ENCODE measurements around the gene CCDC12. TPM values are rescaled to one million over a fixed set of nuclear protein-coding genes. Genes with fewer than 3 reads are reported as not detected.

Gene CCDC12
- total RNA-seq, 1 donor from 2014 or later, result 62.5 TPM

DNA sequence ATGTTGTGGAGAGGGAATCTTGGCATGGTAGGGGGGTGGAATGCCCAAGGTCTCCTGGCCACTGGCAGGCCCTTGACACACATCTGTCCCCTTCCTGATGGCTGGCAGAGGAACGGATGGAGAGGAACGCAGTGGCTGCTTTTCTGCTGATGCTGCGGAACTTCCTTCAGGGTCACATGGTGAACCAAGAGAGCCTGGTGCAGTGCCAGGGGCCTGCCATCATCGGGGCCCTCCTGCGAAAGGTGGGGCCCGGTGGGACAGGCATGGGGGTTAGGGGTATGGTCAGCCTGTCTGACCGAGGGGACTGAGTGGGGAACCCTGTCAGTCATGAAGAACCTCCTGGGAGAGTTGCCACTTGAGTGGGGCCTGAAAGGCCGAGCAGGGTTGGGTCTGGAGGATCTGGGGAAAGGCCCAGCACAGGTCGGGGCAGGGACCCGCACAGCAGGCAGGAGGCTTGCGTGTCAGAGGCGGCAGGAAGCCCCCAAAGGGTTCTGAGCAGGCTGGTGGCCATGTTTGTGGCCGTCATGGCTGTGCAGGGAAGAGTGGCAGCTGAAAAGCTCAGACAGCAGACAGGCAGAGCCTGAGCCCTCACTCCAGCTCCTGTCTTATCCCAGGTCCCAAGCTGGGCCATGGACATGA is 21.0 kb upstream of the CCDC12 start:
- intact Hi-C loops (cut with micrococcal nuclease), result loop anchor here (1.0 to 2.0 kb wide), 3 partner anchors 18 to 131 kb away; partner anchors contain the start of gene NBEAL2

- intact Hi-C loops (cut with micrococcal nuclease), result no loop called here
Observed at GRCh38 chr3:46996689-46997452, 20.3 kb upstream of the CCDC12 start.

DNA sequence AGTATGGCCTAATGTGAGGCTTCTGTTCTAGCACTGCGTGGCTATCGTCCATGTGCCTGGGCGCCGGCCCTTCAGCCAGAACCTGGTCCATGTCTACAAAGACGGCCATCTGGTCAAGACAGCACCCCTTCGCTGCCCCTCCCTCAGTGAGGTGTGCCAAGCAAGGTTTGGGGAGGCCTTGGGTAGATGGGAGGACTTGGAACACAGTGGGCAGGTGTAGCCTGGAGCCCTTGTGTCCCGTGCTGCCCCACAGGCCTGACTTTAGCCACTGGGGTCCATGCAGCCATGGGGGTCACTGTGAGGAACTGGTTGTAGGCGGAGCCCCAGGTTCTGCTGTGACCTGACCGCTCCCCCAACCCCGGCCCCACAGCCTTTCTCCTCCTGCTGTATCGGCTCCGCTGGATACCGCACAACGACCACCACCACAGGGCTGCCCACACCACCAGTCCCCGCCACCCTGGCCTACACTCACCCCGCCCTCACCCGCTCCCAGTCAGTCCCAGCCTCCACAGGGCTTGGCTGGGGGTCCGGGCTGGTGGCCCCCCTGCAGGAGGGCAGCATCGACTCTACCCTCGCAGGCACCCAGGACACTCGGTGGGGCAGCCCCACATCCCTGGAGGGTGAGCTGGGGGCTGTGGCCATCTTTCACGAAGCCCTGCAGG is 19.5 kb upstream of the CCDC12 start:
- intact Hi-C loops (cut with micrococcal nuclease), result no loop called here

DNA sequence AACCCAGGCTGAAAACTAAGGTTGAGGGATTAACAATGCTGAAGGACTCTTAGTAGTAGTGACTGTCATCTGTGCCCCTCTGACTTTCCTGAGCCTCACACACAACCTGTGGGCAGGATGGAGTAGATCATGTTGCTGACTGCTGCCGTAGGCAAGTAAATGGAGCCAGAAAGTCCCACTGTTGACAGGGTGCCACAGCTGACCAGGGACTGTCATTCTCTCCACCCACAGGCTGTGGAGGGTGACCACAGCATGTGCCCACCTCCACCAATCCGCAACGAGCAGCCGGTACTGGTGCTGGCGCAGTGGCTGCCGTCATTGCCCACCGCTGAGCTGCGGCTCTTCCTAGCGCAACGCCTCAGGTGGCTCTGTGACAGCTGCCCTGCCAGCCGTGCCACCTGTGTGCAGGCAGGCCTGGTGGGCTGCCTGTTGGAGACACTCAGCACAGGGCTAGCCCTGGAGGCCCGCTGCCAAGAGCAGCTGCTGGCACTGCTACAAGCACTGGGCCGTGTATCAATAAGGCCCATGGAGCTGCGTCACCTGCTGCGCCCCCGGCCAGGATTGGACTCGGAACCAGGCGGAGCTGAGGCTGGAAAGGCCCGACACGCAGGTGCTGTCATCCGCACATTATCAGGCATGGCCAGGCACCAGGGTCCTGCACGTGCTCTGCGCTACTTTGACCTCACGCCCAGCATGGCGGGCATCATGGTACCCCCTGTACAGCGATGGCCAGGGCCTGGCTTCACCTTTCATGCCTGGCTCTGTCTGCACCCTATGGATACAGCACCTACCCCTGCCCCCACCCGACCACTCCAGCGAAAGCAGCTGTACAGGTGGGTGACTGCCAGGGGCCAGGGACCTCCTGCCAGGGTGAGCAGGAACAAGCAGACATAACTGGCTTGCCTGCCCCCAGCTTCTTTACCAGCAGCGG is 18.5 kb upstream of the CCDC12 start:
- intact Hi-C loops (cut with micrococcal nuclease), result no loop called here

GRCh38 chr3:46993986-46994385 is 17.4 kb upstream of the CCDC12 start:
- intact Hi-C loops (cut with micrococcal nuclease), result no loop called here

GRCh38 chr3:46993292-46993691 is 16.7 kb upstream of the CCDC12 start:
- intact Hi-C loops (cut with micrococcal nuclease), result no loop called here

- intact Hi-C loops (cut with micrococcal nuclease), result no loop called here
Observed at GRCh38 chr3:46992231-46992630, 15.7 kb upstream of the CCDC12 start.

GRCh38 chr3:46991406-46992165 is 15.0 kb upstream of the CCDC12 start:
- intact Hi-C loops (cut with micrococcal nuclease), result no loop called here

DNA sequence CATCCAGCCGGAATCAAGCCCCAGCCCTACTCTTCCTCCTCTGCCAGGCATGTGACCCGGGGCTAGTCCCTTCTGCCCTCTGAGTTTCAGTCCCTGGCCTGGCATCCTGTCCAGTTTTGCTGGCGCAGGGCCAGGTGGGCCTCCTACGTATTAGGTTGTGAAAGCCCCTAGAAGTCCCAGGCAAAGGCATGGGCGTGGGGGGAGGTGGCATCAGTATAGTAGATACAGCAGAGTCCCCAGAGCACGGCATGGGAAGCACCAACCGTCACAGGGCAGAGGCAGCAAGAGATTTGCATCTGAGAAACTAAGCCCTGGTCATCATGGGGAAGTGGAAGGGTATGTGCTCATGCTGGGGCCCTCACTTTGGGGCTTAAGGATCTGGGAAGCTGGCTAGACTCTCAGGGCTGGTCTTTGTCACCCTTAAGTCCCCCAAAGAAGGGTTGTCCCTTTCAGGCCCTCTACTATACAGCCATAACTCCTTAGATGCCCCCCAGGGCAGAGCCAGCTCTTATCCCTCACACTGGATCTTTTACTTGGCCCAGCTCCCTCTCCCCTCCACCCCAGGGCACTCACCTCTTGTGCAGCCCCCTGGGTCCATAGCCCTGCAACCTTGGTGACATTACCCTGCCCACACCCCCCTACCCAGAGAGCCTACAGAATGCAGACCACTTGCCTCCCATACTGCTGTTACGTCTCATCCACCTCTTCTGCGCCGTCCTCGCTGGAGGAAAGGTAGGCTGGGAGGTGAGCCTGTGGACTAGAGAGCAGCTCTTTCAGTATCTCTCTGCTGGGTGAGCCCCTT is 14.2 kb upstream of the CCDC12 start:
- intact Hi-C loops (cut with micrococcal nuclease), result no loop called here

DNA sequence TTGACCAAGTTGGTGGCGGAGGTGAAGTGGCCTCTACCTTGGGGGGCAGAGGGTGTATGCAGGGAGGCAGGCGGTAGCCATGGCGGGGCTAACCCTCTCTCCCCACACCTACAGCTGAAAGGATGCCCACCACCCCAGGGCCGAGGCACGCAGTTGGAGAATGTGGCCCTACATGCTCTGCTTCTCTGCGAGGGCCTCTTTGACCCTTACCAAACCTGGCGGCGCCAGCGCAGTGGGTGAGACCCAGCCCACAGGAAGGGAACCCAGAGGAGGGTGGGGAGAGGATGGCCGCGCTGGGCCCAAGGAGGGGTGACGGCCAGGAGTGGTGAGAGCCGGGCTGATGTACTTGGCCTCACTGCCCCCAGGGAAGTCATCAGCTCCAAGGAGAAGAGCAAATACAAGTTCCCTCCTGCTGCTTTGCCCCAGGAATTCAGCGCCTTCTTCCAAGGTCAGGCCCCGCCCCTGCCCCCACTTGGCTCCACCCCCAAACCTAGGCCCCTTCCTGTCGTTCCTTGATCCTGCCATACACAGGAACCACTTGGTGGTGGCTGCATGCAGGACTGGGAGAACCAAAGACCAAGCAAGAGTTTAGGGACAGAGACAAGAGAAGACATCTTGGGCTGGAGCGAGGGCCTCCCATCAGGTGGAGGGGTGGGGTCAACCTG is 12.7 kb upstream of the CCDC12 start:
- intact Hi-C loops (cut with micrococcal nuclease), result no loop called here

- intact Hi-C loops (cut with micrococcal nuclease), result no loop called here
Observed at GRCh38 chr3:46988616-46989015, 12.1 kb upstream of the CCDC12 start.

GRCh38 chr3:46987743-46988401 is 11.3 kb upstream of the CCDC12 start:
- intact Hi-C loops (cut with micrococcal nuclease), result loop anchor here (1.0 kb wide), 3 partner anchors 9 to 40 kb away; partner anchors contain the start of gene NBEAL2

DNA sequence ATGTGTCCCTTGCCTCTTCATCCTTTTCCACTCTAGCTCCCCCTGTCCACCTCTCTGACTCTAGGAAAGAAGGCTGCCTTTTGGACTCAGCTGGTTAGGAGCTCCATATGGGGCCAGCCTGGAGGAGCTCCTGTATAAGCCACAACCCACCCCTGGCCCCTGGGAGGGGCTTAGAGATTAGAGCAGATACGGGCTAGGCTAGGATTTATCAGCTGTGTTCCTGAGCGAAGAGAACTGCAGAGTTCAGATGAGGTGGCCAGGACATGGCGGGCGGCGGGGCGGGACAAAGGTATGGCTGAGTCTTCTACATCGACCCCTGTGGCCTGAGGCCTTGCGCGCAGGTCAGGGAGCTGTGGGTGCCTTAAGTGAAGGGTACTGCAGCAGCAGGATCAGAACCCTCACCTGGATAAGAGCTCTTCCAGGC is 10.8 kb upstream of the CCDC12 start:
- intact Hi-C loops (cut with micrococcal nuclease), result loop anchor here (1.0 kb wide), 3 partner anchors 8 to 39 kb away; partner anchors contain the start of gene NBEAL2

DNA sequence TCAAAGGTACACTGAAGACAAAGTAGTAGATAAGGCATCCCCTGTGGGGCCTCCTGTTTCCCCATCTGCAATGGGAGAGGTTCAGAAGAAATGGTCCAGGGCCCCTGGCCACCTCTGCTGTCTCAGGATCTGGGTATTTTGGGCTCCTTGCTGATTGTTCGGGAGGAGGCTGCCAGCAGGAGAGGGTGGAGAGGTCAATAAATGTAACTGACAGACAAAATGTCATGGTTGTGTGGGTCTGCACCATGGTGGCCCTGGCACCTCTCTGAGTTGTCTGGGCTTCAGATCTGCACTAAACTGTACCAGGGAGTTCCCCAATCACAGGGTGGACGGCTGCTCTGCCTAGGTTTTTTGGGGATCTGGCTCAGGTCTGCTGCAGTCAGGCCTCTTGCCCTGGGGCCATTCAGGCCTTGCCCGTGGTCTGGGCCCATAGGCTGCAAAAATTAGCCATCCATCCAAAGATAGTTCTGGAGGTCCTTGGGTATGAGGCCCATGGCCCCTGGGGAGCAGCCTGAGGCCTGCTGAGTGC is 10.3 kb upstream of the CCDC12 start:
- intact Hi-C loops (cut with micrococcal nuclease), result loop anchor here (1.0 kb wide), 3 partner anchors 8 to 39 kb away; partner anchors contain the start of gene NBEAL2

DNA sequence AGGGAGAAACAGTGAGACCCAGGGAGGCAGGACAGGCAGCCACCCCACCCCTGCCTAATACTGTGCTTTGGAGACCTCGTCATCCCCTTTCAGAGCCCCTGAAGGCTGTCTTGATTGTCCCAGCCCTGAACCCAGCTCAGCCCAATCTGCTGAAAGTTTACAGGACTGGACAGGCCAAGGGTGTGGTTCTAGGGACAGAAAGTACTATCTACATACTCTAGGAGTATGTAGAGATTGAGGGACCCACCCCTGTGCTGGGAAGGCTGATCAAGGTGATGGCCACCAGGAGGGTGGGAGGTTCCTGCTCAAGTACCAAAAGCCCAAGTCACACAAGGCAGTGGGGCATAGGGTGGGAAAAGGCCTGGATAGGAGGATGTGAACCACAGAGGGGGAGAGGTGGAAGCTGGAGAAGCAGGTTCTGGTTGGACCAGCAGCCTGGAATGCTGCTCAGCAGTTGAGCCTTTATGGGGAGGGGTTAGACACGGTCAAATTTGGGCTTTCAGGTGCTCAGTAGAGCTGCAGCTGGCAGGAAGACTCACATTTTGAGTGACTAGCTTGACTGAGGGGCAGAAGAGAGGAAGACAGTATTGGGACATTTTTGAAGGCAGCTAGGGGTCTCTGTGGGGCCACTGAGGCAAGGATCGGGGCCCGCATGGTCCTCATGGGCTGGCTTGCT is 9.6 kb upstream of the CCDC12 start:
- intact Hi-C loops (cut with micrococcal nuclease), result no loop called here

- intact Hi-C loops (cut with micrococcal nuclease), result no loop called here
Observed at GRCh38 chr3:46985588-46985987, 9.0 kb upstream of the CCDC12 start.

Measured in T-helper 1 cell treated with Interleukin-12 subunit alpha and Interleukin-12 subunit beta and Interleukin-4 antibody, amounts not matched to agents 30 ng/mL and 1 ng/mL, for 36 hours (primary cell).